SK-N-SH (cell line): Measurements from ENCODE around the gene ZNF560.

Experiments
- CTCF ChIP-seq: fragments of 200-600 bp; sonication (generic); IDR thresholded peaks from 2 replicates; pipeline ENCODE4 v1.6.1; 2017; ENCODE audit warnings: antibody characterized with exemption, mild to moderate bottlenecking, moderate library complexity
- MXI1 ChIP-seq: IDR thresholded peaks from 2 replicates; pipeline ENCODE4 v1.6.1; 2012; ENCODE audit warnings: mild to moderate bottlenecking, low read depth, low read length, improper control_type of control experiment
- POLR2AphosphoS5 ChIP-seq: IDR thresholded peaks from 2 replicates; pipeline ENCODE4 v1.6.1; 2012; ENCODE audit warnings: low read depth, low read length
- RXRA ChIP-seq: IDR thresholded peaks from 2 replicates; pipeline ENCODE4 v1.4.0; 2012; ENCODE audit warnings: low read depth, mild to moderate bottlenecking, borderline replicate concordance
- TAF1 ChIP-seq: IDR thresholded peaks from 2 replicates; pipeline ENCODE4 v1.6.1; 2012; ENCODE audit warnings: low read depth, mild to moderate bottlenecking, low read length, moderate library complexity, borderline replicate concordance
- TCF12 ChIP-seq: IDR thresholded peaks from 2 replicates; pipeline ENCODE4 v1.4.0; 2012
- TF ChIP-seq, protein P1 (sequence below): IDR thresholded peaks from 2 replicates; pipeline ENCODE4 v1.4.0; 2012; ENCODE audit warnings: low read depth, borderline replicate concordance

GRCh38 chr19:9474975-9475374, 23.4 kb downstream of the ZNF560 start:
- TF ChIP-seq CTCF = no peak
- no peak for TF ChIP-seq RXRA
- TF ChIP-seq TAF1 = no peak
- TF ChIP-seq, protein P1, sequence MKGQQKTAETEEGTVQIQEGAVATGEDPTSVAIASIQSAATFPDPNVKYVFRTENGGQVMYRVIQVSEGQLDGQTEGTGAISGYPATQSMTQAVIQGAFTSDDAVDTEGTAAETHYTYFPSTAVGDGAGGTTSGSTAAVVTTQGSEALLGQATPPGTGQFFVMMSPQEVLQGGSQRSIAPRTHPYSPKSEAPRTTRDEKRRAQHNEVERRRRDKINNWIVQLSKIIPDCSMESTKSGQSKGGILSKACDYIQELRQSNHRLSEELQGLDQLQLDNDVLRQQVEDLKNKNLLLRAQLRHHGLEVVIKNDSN = no peak
- no peak for TF ChIP-seq TCF12
- TF ChIP-seq MXI1 = no peak
- no peak for TF ChIP-seq POLR2AphosphoS5
